CD14-positive monocyte (primary cell): ENCODE data around the gene ADAR. TPM values are rescaled to one million over a fixed set of nuclear protein-coding genes. Genes with fewer than 3 reads are reported as not detected.

Experiments
- DNase-seq, 3 donors: peaks; one replicate each; pipeline ENCODE4 v3.0.0-alpha.2; 2011 to 2022
- H2AFZ ChIP-seq: 2 replicates; pipeline ENCODE4 v1.6.0; 2012; ENCODE audit warnings: mild to moderate bottlenecking, low read depth, low read length, inconsistent platforms; ENCODE audit not compliant: insufficient read depth, poor library complexity, severe bottlenecking
- H3K27ac ChIP-seq, 2 donors: 1 replicate in 1 of 2; 2 replicates in 1 of 2; pipeline ENCODE4 v1.5.1; 2012 to 2013; ENCODE audit warnings: low read length in 2 of 2, control low read depth in 1 of 2, inconsistent platforms in 1 of 2, low read depth in 1 of 2, mild to moderate bottlenecking in 1 of 2
- H3K27me3 ChIP-seq, 2 donors: one replicate each; pipeline versions ENCODE4 v1.6.0 to v1.6.1; 2011 to 2013; ENCODE audit warnings: low read length in 2 of 2; ENCODE audit not compliant: control insufficient read depth in 2 of 2, insufficient read depth in 2 of 2
- H3K36me3 ChIP-seq, 2 donors: replicated peaks in 1 of 2; 1 replicate in 1 of 2; 2 replicates in 1 of 2; pipeline versions ENCODE4 v1.5.1 to v1.6.1; 2012 to 2013; ENCODE audit warnings: low read length in 2 of 2, control low read depth in 1 of 2, inconsistent platforms in 1 of 2, mild to moderate bottlenecking in 1 of 2; ENCODE audit not compliant: insufficient read depth in 2 of 2, control insufficient read depth in 1 of 2
- H3K4me1 ChIP-seq, 2 donors: 1 replicate in 1 of 2; 2 replicates in 1 of 2; pipeline versions ENCODE4 v1.5.1 to v1.6.1; 2012 to 2013; ENCODE audit warnings: low read length in 2 of 2, control low read depth in 1 of 2, inconsistent platforms in 1 of 2, mild to moderate bottlenecking in 1 of 2, moderate library complexity in 1 of 2; ENCODE audit not compliant: insufficient read depth in 2 of 2, control insufficient read depth in 1 of 2
- H3K4me2 ChIP-seq: replicated peaks from 2 replicates; pipeline ENCODE3; 2012; ENCODE audit warnings: low read length, moderate library complexity, mild to moderate bottlenecking; ENCODE audit not compliant: poor library complexity, severe bottlenecking; ENCODE audit errors: extremely low read depth
- H3K4me3 ChIP-seq, 3 experiments: fragments of 200-600 bp in 1 of 3; sonication (generic) in 1 of 3; replicated peaks in 1 of 3; 1 replicate in 2 of 3; 2 replicates in 1 of 3; pipeline ENCODE4 v1.5.1; 2011 to 2013; ENCODE audit warnings: low read length in 3 of 3, mild to moderate bottlenecking in 3 of 3, control low read depth in 2 of 3, low read depth in 2 of 3, inconsistent platforms in 1 of 3, moderate library complexity in 1 of 3
- H3K79me2 ChIP-seq: 2 replicates; pipeline ENCODE4 v1.6.0; 2012; ENCODE audit warnings: mild to moderate bottlenecking, control low read depth, inconsistent platforms, low read length, moderate library complexity; ENCODE audit not compliant: insufficient read depth
- H3K9ac ChIP-seq: 2 replicates; pipeline ENCODE4 v1.6.0; 2017; ENCODE audit warnings: low read length, mild to moderate bottlenecking; ENCODE audit not compliant: insufficient read depth, poor library complexity, severe bottlenecking
- H3K9me3 ChIP-seq, 2 donors: replicated peaks in 1 of 2; 1 replicate in 1 of 2; 2 replicates in 1 of 2; pipeline versions ENCODE4 v1.5.1 to v1.6.1; 2012 to 2013; ENCODE audit warnings: low read length in 2 of 2, control low read depth in 1 of 2; ENCODE audit not compliant: control insufficient read depth in 1 of 2, insufficient read depth in 1 of 2
- H4K20me1 ChIP-seq: 2 replicates; pipeline ENCODE4 v1.6.0; 2012; ENCODE audit warnings: mild to moderate bottlenecking, low read length, control low read depth, moderate library complexity; ENCODE audit not compliant: insufficient read depth
- H3K27ac Mint-ChIP-seq, 7 donors: one replicate each; pipeline ENCODE4 v1.8.0; 2020; ENCODE audit warnings: mild to moderate bottlenecking in 7 of 7, mixed read lengths in 7 of 7, moderate library complexity in 6 of 7, inconsistent platforms in 2 of 7
- H3K27me3 Mint-ChIP-seq, 3 donors: one replicate each; pipeline ENCODE4 v1.8.0; 2021 to 2022; ENCODE audit warnings: low read depth in 3 of 3, mild to moderate bottlenecking in 3 of 3, mixed read lengths in 3 of 3, moderate library complexity in 3 of 3, inconsistent platforms in 1 of 3
- H3K36me3 Mint-ChIP-seq, 2 donors: one replicate each; pipeline ENCODE4 v1.8.0; 2020; ENCODE audit warnings: mixed read lengths in 2 of 2, inconsistent platforms in 1 of 2, mild to moderate bottlenecking in 1 of 2
- H3K4me1 Mint-ChIP-seq: one replicate; pipeline ENCODE4 v1.8.0; 2020; ENCODE audit warnings: mild to moderate bottlenecking, mixed read lengths
- H3K4me3 Mint-ChIP-seq, 2 donors: one replicate each; pipeline ENCODE4 v1.8.0; 2020; ENCODE audit warnings: mild to moderate bottlenecking in 2 of 2, mixed read lengths in 2 of 2, moderate library complexity in 1 of 2
- H3K9me3 Mint-ChIP-seq, 7 donors: one replicate each; pipeline ENCODE4 v1.8.0; 2020 to 2022; ENCODE audit warnings: mixed read lengths in 7 of 7, mild to moderate bottlenecking in 6 of 7, moderate library complexity in 6 of 7, inconsistent platforms in 2 of 7
- CTCF ChIP-seq: fragments of 200-600 bp; IDR thresholded peaks from one replicate; pipeline ENCODE4 v1.8.0; 2022; ENCODE audit warnings: antibody characterized with exemption, mild to moderate bottlenecking
- WGBS: methylation state at CpG from one replicate; pipeline ENCODE4 v1.1.5; 2013; ENCODE audit warnings: missing lambda C conversion rate; ENCODE audit not compliant: insufficient coverage; 5-methylcytosine and 5-hydroxymethylcytosine counted together
- intact Hi-C, 2 donors: fragments of 100-400 bp; cut with micrococcal nuclease; formaldehyde crosslinking; loops; one replicate each; pipeline versions ENCODE4 v1.15.0 to v1.15.1; 2023
- polyA plus RNA-seq, 3 donors: library from polyadenylated mRNA; depleted of rRNA in 1 of 3; unstranded in 2 of 3; stranded (reverse) in 1 of 3; fragments of 300-500 nt in 2 of 3; fragments of >200 nt in 1 of 3; fragmentation: Illumina TruSeq in 2 of 3; gene quantifications; 1 replicate in 2 of 3; 2 replicates in 1 of 3; pipeline ENCODE4 v1.2.3, GENCODE V29; 2012 to 2021

ADAR gene
- polyA plus RNA-seq, 3 donors = 57.3 to 100 (median 91.6) TPM

- H3K4me1 ChIP-seq = no peaks in the 10 kb centered on the region
- 100% methylated on average over 1 of the region's 3 CpGs for WGBS
- peaks cover 82 to 86% of the 10 kb centered on the region in 2 donors for H3K36me3 Mint-ChIP-seq
These were observed 26.2 kb downstream of the ADAR start for GRCh38 chr1:154581766-154582165.

GRCh38 chr1:154579374-154579773 lies 28.6 kb downstream of the ADAR start:
- no peak overlapping the region for H3K4me3 ChIP-seq
- no peaks in the 10 kb centered on the region for H3K79me2 ChIP-seq
- H2AFZ ChIP-seq = no peak overlapping the region
- Mint-ChIP-seq H3K27ac (peak overlapping the region in 3 of 7 donors; percentile 6 to 48 (median 27)), H3K9me3 (no peaks in the 10 kb centered on the region), H3K36me3 (peaks cover 58 to 62% of the 10 kb centered on the region in 2 donors), H3K4me3 (no peak overlapping the region), H3K27me3 (peaks cover 1 to 5% (median 3%) of the 10 kb centered on the region in 3 donors), H3K4me1 (no peaks in the 10 kb centered on the region)
- DNase-seq = no peak
- H4K20me1 ChIP-seq = peaks cover 78% of the 10 kb centered on the region
- peaks cover 58 to 64% of the 10 kb centered on the region in 2 donors for H3K36me3 ChIP-seq
- H3K27me3 ChIP-seq = no peaks in the 10 kb centered on the region
- H3K4me2 ChIP-seq = no peak overlapping the region
- 98% methylated on average over 7 of the region's 8 CpGs for WGBS
- H3K4me1 ChIP-seq = no peaks in the 10 kb centered on the region
- H3K9me3 ChIP-seq = no peaks in the 10 kb centered on the region
- no peak for TF ChIP-seq CTCF
- no peak overlapping the region for H3K27ac ChIP-seq
- H3K9ac ChIP-seq = no peak overlapping the region
- intact Hi-C loops = no loop called here

More at GRCh38 chr1:154581766-154582165, 26.2 kb downstream of the ADAR start:
- no peak overlapping the region for H2AFZ ChIP-seq
- H3K9ac ChIP-seq = no peak overlapping the region
- no peak overlapping the region for H3K27ac Mint-ChIP-seq
- no peaks in the 10 kb centered on the region for H3K9me3 Mint-ChIP-seq
- H3K27me3 ChIP-seq = no peaks in the 10 kb centered on the region
- peaks cover 82 to 88% of the 10 kb centered on the region in 2 donors for H3K36me3 ChIP-seq
- no peak overlapping the region for H3K4me3 Mint-ChIP-seq
- no peak for DNase-seq
- H3K27ac ChIP-seq = no peak overlapping the region
- H3K9me3 ChIP-seq = no peaks in the 10 kb centered on the region
- no peak overlapping the region for H3K4me2 ChIP-seq
- no peak for TF ChIP-seq CTCF
- no peaks in the 10 kb centered on the region for H3K4me1 Mint-ChIP-seq
- H4K20me1 ChIP-seq = peaks cover 98% of the 10 kb centered on the region
- H3K4me3 ChIP-seq = no peak overlapping the region
- H3K27me3 Mint-ChIP-seq = peaks cover 0 to 1% (median 0%) of the 10 kb centered on the region in 3 donors
- intact Hi-C loops = loop anchor here in 1 of 2 donors (10.0 kb wide), 1 partner anchor 63 kb away; no protein-coding TSS in a partner anchor
- H3K79me2 ChIP-seq = no peaks in the 10 kb centered on the region
